Caco-2 (cell line): ENCODE data around the gene VAV2. TPM values are rescaled to one million over a fixed set of nuclear protein-coding genes. Genes with fewer than 3 reads are reported as not detected.

Experiments used
- BruUV-seq: library from RNA; stranded (reverse); fragments of 400-500 nt; replicated peaks from 2 replicates; lab custom pipeline; 2021; lab: Mats Ljungman, UMichigan
- CTCF ChIA-PET: fragments of 300-600 bp; sonication (Branson Sonifier 250); formaldehyde crosslinking; loops from one replicate; lab custom pipeline; 2022; ENCODE audit warnings: antibody characterized with exemption; lab: Charles Lee
- POLR2A ChIA-PET: fragments of 300-600 bp; sonication (Branson Sonifier 250); formaldehyde crosslinking; loops from one replicate; lab custom pipeline; 2022; ENCODE audit warnings: antibody characterized with exemption; lab: Charles Lee
- DNase-seq, 2 experiments: peaks; one replicate each; pipeline versions ENCODE4 v3.0.0 to v3.0.0-alpha.2; 2020 to 2022
- H3K27me3 ChIP-seq: replicated peaks from 2 replicates; pipeline ENCODE4 v1.6.0; 2011; ENCODE audit warnings: low read length; ENCODE audit not compliant: control insufficient read depth, insufficient read depth
- H3K36me3 ChIP-seq: 2 replicates; pipeline ENCODE4 v1.5.1; 2011; ENCODE audit warnings: low read length; ENCODE audit not compliant: control insufficient read depth, insufficient read depth
- H3K4me1 ChIP-seq: fragments of 250-450 bp; sonication (Bioruptor Pico); 2 replicates; pipeline ENCODE4 v1.5.1; 2020; ENCODE audit warnings: mild to moderate bottlenecking
- H3K4me3 ChIP-seq: 2 replicates; pipeline ENCODE4 v1.5.1; 2011; ENCODE audit warnings: low read depth, mild to moderate bottlenecking, control low read depth, low read length
- H3K9me3 ChIP-seq: fragments of 250-450 bp; sonication (Bioruptor Pico); 2 replicates; pipeline ENCODE4 v1.5.1; 2020; ENCODE audit warnings: mild to moderate bottlenecking, moderate library complexity
- H3K27ac Mint-ChIP-seq: one replicate; pipeline ENCODE4 v1.8.0; 2022; ENCODE audit warnings: mixed read lengths; ENCODE audit not compliant: unreplicated experiment
- H3K27me3 Mint-ChIP-seq: one replicate; pipeline ENCODE4 v1.8.0; 2022; ENCODE audit warnings: mixed read lengths; ENCODE audit not compliant: insufficient read depth, unreplicated experiment
- H3K36me3 Mint-ChIP-seq: one replicate; pipeline ENCODE4 v1.8.0; 2022; ENCODE audit warnings: mild to moderate bottlenecking, mixed read lengths; ENCODE audit not compliant: insufficient read depth, unreplicated experiment
- H3K4me1 Mint-ChIP-seq: one replicate; pipeline ENCODE4 v1.8.0; 2022; ENCODE audit warnings: low read depth, mixed read lengths; ENCODE audit not compliant: unreplicated experiment
- H3K4me3 Mint-ChIP-seq: one replicate; pipeline ENCODE4 v1.8.0; 2022; ENCODE audit warnings: mild to moderate bottlenecking, moderate library complexity, mixed read lengths; ENCODE audit not compliant: unreplicated experiment
- H3K9me3 Mint-ChIP-seq: one replicate; pipeline ENCODE4 v1.8.0; 2022; ENCODE audit warnings: mixed read lengths; ENCODE audit not compliant: unreplicated experiment
- intact Hi-C: fragments of 100-400 bp; cut with micrococcal nuclease; formaldehyde crosslinking; loops from one replicate; pipeline ENCODE4 v1.10.0; 2022; ENCODE audit not compliant: unreplicated experiment
- total RNA-seq: library from RNA; stranded (reverse); gene quantifications from 2 replicates; pipeline ENCODE4 v1.2.3, GENCODE V29; 2022
- TF ChIP-seq, protein P1 (sequence below), 2 experiments: fragments of 200-600 bp in 1 of 2; IDR thresholded peaks; 1 replicate in 1 of 2; 2 replicates in 1 of 2; pipeline versions ENCODE4 v1.5.1 to v1.8.0; 2011 to 2022; ENCODE audit warnings: antibody characterized with exemption in 1 of 2, control low read depth in 1 of 2, inconsistent platforms in 1 of 2, low read depth in 1 of 2, low read length in 1 of 2, mild to moderate bottlenecking in 1 of 2, moderate library complexity in 1 of 2; ENCODE audit not compliant: insufficient read depth in 1 of 2, severe bottlenecking in 1 of 2, unreplicated experiment in 1 of 2

The VAV2 gene
- total RNA-seq, 1 experiment from 2014 or later: 55.3 TPM

GRCh38 chr9:133987946-133988665, 4.0 kb downstream of the VAV2 start:
- intact Hi-C loops: no loop called here
- Mint-ChIP-seq H3K27me3 (no peaks in the 10 kb centered on the region), H3K9me3 (no peaks in the 10 kb centered on the region), H3K4me3 (no peak overlapping the region), H3K27ac (no peak overlapping the region), H3K4me1 (peaks cover 11% of the 10 kb centered on the region), H3K36me3 (peaks cover 16% of the 10 kb centered on the region)
- no peak overlapping the region for H3K4me3 ChIP-seq
- DNase-seq: peak in 1 of 2 experiments; percentile 17
- peaks cover 12% of the 10 kb centered on the region for H3K4me1 ChIP-seq
- H3K36me3 ChIP-seq: no peaks in the 10 kb centered on the region; the same call in 1 of the 2 replicates
- ChIA-PET POLR2A (no interaction called here), CTCF (no interaction called here)
- TF ChIP-seq, protein P1, sequence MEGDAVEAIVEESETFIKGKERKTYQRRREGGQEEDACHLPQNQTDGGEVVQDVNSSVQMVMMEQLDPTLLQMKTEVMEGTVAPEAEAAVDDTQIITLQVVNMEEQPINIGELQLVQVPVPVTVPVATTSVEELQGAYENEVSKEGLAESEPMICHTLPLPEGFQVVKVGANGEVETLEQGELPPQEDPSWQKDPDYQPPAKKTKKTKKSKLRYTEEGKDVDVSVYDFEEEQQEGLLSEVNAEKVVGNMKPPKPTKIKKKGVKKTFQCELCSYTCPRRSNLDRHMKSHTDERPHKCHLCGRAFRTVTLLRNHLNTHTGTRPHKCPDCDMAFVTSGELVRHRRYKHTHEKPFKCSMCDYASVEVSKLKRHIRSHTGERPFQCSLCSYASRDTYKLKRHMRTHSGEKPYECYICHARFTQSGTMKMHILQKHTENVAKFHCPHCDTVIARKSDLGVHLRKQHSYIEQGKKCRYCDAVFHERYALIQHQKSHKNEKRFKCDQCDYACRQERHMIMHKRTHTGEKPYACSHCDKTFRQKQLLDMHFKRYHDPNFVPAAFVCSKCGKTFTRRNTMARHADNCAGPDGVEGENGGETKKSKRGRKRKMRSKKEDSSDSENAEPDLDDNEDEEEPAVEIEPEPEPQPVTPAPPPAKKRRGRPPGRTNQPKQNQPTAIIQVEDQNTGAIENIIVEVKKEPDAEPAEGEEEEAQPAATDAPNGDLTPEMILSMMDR (IDR thresholded peaks at IDR 0.05; ENCODE audit: insufficient read depth in 1 of 2, low read depth in 1 of 2, low read length in 1 of 2, severe bottlenecking in 1 of 2, unreplicated experiment in 1 of 2): no peak
- H3K27me3 ChIP-seq: no peaks in the 10 kb centered on the region
- BruUV-seq: no TSS peak
- H3K9me3 ChIP-seq: no peaks in the 10 kb centered on the region

DNA sequence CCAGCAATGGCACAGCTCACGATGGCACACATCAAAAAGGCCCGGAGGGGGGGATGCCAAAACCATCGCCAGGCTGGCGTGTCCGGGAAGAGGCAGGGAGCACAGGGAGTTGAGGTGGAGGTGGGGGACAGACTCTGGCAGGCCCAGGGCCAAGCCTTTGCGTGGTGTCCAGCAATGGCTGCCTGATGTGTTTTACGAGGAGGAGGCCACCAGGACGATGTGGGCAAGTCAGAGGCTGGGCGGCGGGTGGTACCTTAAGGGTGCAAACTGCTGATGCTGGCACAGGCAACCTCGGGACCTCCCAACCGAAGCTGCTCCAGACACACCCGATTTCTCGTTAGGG, 4.7 kb downstream of the VAV2 start:
- Histone ChIP-seq H3K9me3 (no peaks in the 10 kb centered on the region), H3K4me3 (no peak overlapping the region), H3K36me3 (no peaks in the 10 kb centered on the region; the same call in 1 of the 2 replicates), H3K4me1 (peaks cover 10% of the 10 kb centered on the region), H3K27me3 (no peaks in the 10 kb centered on the region)
- Mint-ChIP-seq H3K9me3 (no peaks in the 10 kb centered on the region), H3K36me3 (peaks cover 16% of the 10 kb centered on the region), H3K27ac (peak overlapping the region; percentile 61), H3K4me1 (peaks cover 11% of the 10 kb centered on the region), H3K4me3 (no peak overlapping the region), H3K27me3 (no peaks in the 10 kb centered on the region)
- TF ChIP-seq, protein P1 (IDR thresholded peaks at IDR 0.05; ENCODE audit: insufficient read depth in 1 of 2, low read depth in 1 of 2, low read length in 1 of 2, severe bottlenecking in 1 of 2, unreplicated experiment in 1 of 2): no peak
- DNase-seq: peak in 1 of 2 experiments; percentile 19
- CTCF ChIA-PET: no interaction called here
- BruUV-seq: no TSS peak
- intact Hi-C loops: no loop called here
- POLR2A ChIA-PET: no interaction called here

DNA sequence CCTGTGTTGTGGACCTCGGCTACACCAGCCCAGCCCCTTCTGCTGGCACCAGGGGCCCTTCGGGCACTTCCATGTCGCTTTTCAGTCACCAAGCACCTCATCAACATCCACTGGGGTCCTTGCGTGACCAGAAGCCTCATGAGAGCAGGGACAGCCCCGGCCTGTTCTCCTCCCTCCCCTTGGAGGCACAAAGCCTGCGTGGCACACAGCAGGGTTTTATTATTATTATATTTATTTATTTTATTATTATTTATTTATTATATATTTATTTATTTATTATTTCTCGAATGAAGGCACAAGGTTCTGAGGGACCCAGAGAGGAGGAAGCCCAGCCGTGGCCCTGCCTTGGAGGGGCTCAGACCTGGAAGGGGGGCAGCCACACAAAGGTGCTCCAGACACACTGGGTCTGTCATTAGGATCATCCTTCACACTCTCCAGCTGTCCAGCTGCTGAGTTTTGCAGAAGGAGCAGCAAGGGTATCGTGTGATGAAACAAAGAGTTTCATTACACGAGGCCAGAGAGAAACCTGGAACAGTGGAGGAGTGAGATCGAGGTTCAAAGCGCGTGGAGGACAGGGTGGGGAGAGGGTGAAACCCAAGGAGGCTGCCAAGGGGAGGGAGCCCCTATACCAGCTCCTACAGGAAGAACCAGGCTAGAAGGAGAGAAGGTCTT, 5.2 kb downstream of the VAV2 start:
- POLR2A ChIA-PET: no interaction called here
- no TSS peak for BruUV-seq
- CTCF ChIA-PET: no interaction called here
- H3K9me3 ChIP-seq: no peaks in the 10 kb centered on the region
- H3K27ac Mint-ChIP-seq: peak overlapping the region; percentile 61
- TF ChIP-seq, protein P1 (IDR thresholded peaks at IDR 0.05; ENCODE audit: insufficient read depth in 1 of 2, low read depth in 1 of 2, low read length in 1 of 2, severe bottlenecking in 1 of 2, unreplicated experiment in 1 of 2): no peak
- H3K27me3 ChIP-seq: no peaks in the 10 kb centered on the region
- H3K27me3 Mint-ChIP-seq: no peaks in the 10 kb centered on the region
- no peak overlapping the region for H3K4me3 ChIP-seq
- no peak for DNase-seq
- H3K36me3 ChIP-seq: no peaks in the 10 kb centered on the region
- H3K4me3 Mint-ChIP-seq: no peak overlapping the region
- peaks cover 10% of the 10 kb centered on the region for H3K4me1 ChIP-seq
- no peaks in the 10 kb centered on the region for H3K9me3 Mint-ChIP-seq
- peaks cover 16% of the 10 kb centered on the region for H3K36me3 Mint-ChIP-seq
- H3K4me1 Mint-ChIP-seq: peaks cover 11% of the 10 kb centered on the region
- intact Hi-C loops: no loop called here
